Activated naive CD8-positive, alpha-beta T cell treated with anti-CD3 and anti-CD28 coated beads, Interleukin-2, amount 10 ng/mL, durations not matched to agents 7 days and 5 days (primary cell): ENCODE data around the gene ADAMTS9. TPM values are rescaled to one million over a fixed set of nuclear protein-coding genes. Genes with fewer than 3 reads are reported as not detected.

Experiments used
- ATAC-seq: fragments of 150-1000 bp; cut with Tn5 transposase; one replicate; pipeline ENCODE4 v1.10.0; 2021; ENCODE audit warnings: low read depth, moderate library complexity
- POLR2A ChIA-PET: fragments of 350-600 bp; sonication (Branson Sonifier 250); formaldehyde crosslinking; loops from one replicate; lab custom pipeline; 2021; ENCODE audit warnings: antibody characterized with exemption; lab: Charles Lee
- DNase-seq: peaks from one replicate; pipeline ENCODE4 v3.0.0; 2021
- H3K27ac Mint-ChIP-seq: one replicate; pipeline ENCODE4 v1.8.0; 2022; ENCODE audit warnings: mild to moderate bottlenecking, mixed read lengths
- H3K27me3 Mint-ChIP-seq: one replicate; pipeline ENCODE4 v1.8.0; 2022; ENCODE audit warnings: mild to moderate bottlenecking, moderate library complexity, mixed read lengths
- H3K36me3 Mint-ChIP-seq: one replicate; pipeline ENCODE4 v1.8.0; 2021; ENCODE audit warnings: mild to moderate bottlenecking, mixed read lengths
- H3K4me1 Mint-ChIP-seq: one replicate; pipeline ENCODE4 v1.8.0; 2021; ENCODE audit warnings: mixed read lengths
- H3K4me3 Mint-ChIP-seq: one replicate; pipeline ENCODE4 v1.8.0; 2022; ENCODE audit warnings: mild to moderate bottlenecking, moderate library complexity, mixed read lengths
- H3K9me3 Mint-ChIP-seq: one replicate; pipeline ENCODE4 v1.8.0; 2021; ENCODE audit warnings: mixed read lengths
- total RNA-seq, 2 experiments: library from RNA; stranded (reverse); gene quantifications; one replicate each; pipeline ENCODE4 v1.2.3, GENCODE V29; 2021

The ADAMTS9 gene
- total RNA-seq, 2 experiments from 2014 or later, result not detected

- Mint-ChIP-seq H3K27ac (no peak overlapping the region), H3K9me3 (no peaks in the 10 kb centered on the region), H3K27me3 (peaks cover 21% of the 10 kb centered on the region), H3K4me1 (no peaks in the 10 kb centered on the region), H3K36me3 (no peaks in the 10 kb centered on the region), H3K4me3 (no peak overlapping the region)
- POLR2A ChIA-PET, result no interaction called here
- ATAC-seq, result no peak
- DNase-seq, result no peak
These were observed 190.9 kb downstream of the ADAMTS9 start for GRCh38 chr3:64496786-64497490.

GRCh38 chr3:64495781-64496334, 191.9 kb downstream of the ADAMTS9 start:
- Mint-ChIP-seq H3K4me3 (no peak overlapping the region), H3K36me3 (no peaks in the 10 kb centered on the region), H3K9me3 (no peaks in the 10 kb centered on the region), H3K27me3 (peaks cover 29% of the 10 kb centered on the region), H3K27ac (no peak overlapping the region), H3K4me1 (no peaks in the 10 kb centered on the region)
- no peak for ATAC-seq
- POLR2A ChIA-PET, result no interaction called here
- DNase-seq, result no peak

DNA sequence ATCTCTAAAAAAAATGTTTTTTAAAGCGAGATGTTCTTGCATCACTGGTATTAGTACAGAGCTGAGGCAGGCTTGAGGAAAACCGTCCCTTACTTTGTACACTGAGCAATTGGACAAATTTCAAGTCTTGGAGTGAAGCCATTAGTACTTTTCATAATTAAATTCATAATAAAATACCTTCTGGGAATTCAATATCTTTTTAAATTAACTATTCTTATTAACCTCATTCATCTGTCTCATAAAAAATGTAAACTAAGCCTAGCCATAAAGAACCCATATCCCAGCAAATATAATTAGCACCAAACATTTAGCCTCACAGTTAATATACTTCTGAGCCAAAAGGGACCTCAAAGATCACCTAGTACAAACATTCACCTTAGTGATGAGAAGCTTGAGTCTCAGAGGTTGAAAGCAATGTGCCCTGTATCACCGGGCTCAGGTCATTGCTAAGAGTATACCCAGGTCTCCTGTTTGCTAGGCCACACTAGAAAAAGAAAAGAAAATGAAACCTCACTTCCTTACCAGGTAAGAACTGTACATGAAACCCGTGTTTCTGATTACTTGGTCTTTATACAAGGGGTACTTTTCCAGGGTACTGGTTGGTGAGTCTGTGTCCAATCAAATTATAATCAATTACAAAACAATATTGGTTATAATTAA, 192.5 kb downstream of the ADAMTS9 start:
- ATAC-seq, result no peak
- peaks cover 35% of the 10 kb centered on the region for H3K27me3 Mint-ChIP-seq
- POLR2A ChIA-PET, result no interaction called here
- H3K9me3 Mint-ChIP-seq, result no peaks in the 10 kb centered on the region
- no peak overlapping the region for H3K4me3 Mint-ChIP-seq
- no peak overlapping the region for H3K27ac Mint-ChIP-seq
- DNase-seq, result no peak
- H3K4me1 Mint-ChIP-seq, result no peaks in the 10 kb centered on the region
- H3K36me3 Mint-ChIP-seq, result no peaks in the 10 kb centered on the region

DNA sequence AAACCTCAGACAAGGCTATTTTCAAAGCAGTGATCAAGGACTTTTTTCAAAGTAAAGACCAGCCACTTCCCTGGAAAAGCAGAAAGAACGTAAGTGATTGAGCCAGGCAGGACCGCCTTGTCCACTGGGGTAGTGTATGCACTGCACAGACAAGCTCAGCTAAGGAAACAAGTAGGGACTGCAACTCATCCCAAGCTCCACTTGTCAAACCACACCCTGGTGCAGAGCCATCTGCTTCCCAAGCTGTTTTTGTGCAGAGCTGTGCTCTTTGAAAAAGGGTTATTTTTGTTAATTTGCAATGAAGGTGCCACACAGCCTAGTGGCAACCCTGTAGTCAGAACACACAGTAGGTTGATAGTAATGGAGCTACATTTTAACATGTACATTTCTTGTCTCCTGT, 193.3 kb downstream of the ADAMTS9 start:
- POLR2A ChIA-PET, result no interaction called here
- DNase-seq (no peak), ATAC-seq (no peak)
- no peak overlapping the region for H3K4me3 Mint-ChIP-seq
- H3K4me1 Mint-ChIP-seq, result no peaks in the 10 kb centered on the region
- H3K9me3 Mint-ChIP-seq, result no peaks in the 10 kb centered on the region
- no peaks in the 10 kb centered on the region for H3K36me3 Mint-ChIP-seq
- H3K27ac Mint-ChIP-seq, result no peak overlapping the region
- peaks cover 38% of the 10 kb centered on the region for H3K27me3 Mint-ChIP-seq

- ATAC-seq (no peak), DNase-seq (no peak)
- H3K4me1 Mint-ChIP-seq, result peaks cover 2% of the 10 kb centered on the region
- peaks cover 42% of the 10 kb centered on the region for H3K27me3 Mint-ChIP-seq
- POLR2A ChIA-PET, result no interaction called here
- H3K9me3 Mint-ChIP-seq, result no peaks in the 10 kb centered on the region
- H3K27ac Mint-ChIP-seq, result no peak overlapping the region
- no peak overlapping the region for H3K4me3 Mint-ChIP-seq
- H3K36me3 Mint-ChIP-seq, result no peaks in the 10 kb centered on the region
These were observed 194.7 kb downstream of the ADAMTS9 start for GRCh38 chr3:64493149-64493548.

DNA sequence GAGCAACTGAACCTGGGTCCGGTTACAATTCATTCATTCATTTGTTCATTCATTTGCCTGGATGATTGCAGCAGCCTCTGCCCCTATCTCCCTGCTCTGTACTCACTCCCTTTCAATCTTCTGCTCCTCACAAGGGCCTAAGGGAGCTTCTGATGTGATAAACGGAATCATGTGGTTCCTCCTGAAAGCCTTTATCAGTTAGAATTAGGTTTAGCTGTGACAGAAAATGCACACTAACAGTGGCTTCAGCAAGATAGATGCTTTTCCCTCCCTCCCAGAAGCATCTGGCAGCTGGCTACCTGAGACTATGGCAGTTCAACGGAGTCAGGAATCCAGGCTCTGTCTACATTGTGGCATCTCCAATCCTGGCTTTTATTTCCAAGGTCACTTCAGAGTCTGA, 196.0 kb downstream of the ADAMTS9 start:
- peaks cover 3% of the 10 kb centered on the region for H3K4me1 Mint-ChIP-seq
- no peak for DNase-seq
- peaks cover 48% of the 10 kb centered on the region for H3K27me3 Mint-ChIP-seq
- POLR2A ChIA-PET, result no interaction called here
- no peak for ATAC-seq
- H3K36me3 Mint-ChIP-seq, result no peaks in the 10 kb centered on the region
- no peak overlapping the region for H3K27ac Mint-ChIP-seq
- H3K4me3 Mint-ChIP-seq, result no peak overlapping the region
- no peaks in the 10 kb centered on the region for H3K9me3 Mint-ChIP-seq

DNA sequence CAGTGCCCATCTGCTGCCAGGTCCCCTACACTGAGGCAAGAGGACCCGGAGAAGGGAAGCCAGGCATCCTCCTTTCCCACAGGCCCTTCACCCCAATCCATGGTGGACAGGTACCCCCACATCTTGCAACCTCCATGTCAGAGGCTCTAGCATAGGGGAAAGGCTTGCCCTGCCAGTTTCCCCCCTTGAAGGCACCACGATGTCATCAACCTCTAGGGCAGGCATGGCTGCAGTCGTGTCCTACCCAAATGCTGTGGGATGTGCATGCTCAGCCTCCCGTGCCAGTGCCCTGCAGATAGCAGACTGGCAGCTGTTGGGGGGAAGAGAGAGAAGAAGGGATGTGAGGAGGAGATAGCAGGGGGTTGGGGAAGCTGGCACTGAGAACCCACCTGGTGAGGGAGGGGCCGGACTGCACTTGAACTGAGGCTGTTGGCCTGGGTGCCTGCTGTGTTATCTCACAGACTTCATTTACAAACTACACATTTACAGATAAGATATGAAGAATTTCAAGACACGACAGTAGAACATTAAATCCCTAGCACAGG, 197.5 kb downstream of the ADAMTS9 start:
- DNase-seq (no peak), ATAC-seq (no peak)
- H3K4me1 Mint-ChIP-seq, result peaks cover 3% of the 10 kb centered on the region
- peaks cover 48% of the 10 kb centered on the region for H3K27me3 Mint-ChIP-seq
- no peaks in the 10 kb centered on the region for H3K36me3 Mint-ChIP-seq
- POLR2A ChIA-PET, result interaction anchor here (0.6 kb wide), 1 partner anchor 1206 kb away, joined by 7 read pairs; no protein-coding TSS in a partner anchor
- H3K9me3 Mint-ChIP-seq, result no peaks in the 10 kb centered on the region
- H3K4me3 Mint-ChIP-seq, result no peak overlapping the region
- no peak overlapping the region for H3K27ac Mint-ChIP-seq

GRCh38 chr3:64489361-64490044, 198.3 kb downstream of the ADAMTS9 start:
- Mint-ChIP-seq H3K9me3 (no peaks in the 10 kb centered on the region), H3K4me1 (peaks cover 3% of the 10 kb centered on the region), H3K36me3 (no peaks in the 10 kb centered on the region), H3K27ac (no peak overlapping the region), H3K27me3 (peaks cover 48% of the 10 kb centered on the region), H3K4me3 (no peak overlapping the region)
- POLR2A ChIA-PET, result interaction anchor here (0.6 kb wide), 1 partner anchor 1206 kb away, joined by 7 read pairs; no protein-coding TSS in a partner anchor
- ATAC-seq (no peak), DNase-seq (no peak)

GRCh38 chr3:64488939-64489338, 198.9 kb downstream of the ADAMTS9 start:
- no peak for DNase-seq
- H3K4me1 Mint-ChIP-seq, result peaks cover 6% of the 10 kb centered on the region
- no peaks in the 10 kb centered on the region for H3K36me3 Mint-ChIP-seq
- H3K27ac Mint-ChIP-seq, result no peak overlapping the region
- ATAC-seq, result no peak
- H3K4me3 Mint-ChIP-seq, result no peak overlapping the region
- no peaks in the 10 kb centered on the region for H3K9me3 Mint-ChIP-seq
- H3K27me3 Mint-ChIP-seq, result peaks cover 43% of the 10 kb centered on the region
- POLR2A ChIA-PET, result no interaction called here

DNA sequence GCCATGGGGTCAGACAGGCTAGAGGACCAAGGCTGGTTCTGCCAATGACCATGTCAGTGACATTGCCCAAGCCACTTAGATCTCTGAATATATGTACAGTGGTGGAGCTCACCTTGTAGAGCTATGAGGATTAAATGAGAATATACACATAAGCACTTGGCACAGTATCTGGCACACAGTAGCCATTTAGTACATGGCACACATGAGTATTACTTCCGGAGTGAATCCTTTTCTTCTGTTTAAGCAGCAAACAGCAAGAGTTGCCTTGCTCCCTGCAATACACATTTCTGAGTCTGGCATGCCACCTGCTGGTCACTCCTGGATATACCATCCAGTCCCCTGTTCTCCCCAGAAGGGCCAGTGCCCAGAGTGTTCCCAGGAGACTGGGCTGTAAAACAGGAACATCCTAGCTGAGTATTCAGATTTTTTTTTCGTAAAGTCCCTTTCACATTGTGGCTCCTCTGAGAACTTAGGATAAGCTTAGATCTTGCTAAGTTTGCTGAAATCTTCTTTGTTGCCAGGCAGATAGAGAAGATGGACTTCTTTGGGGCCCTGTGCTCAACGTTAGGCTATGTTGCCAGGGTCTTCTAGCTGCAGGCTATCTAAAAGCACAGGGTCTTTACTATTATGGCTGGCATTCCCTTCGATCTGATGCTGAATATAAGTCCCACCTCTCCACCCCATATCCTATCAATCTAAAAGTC, 203.4 kb downstream of the ADAMTS9 start:
- DNase-seq, result peak; percentile 65
- Mint-ChIP-seq H3K36me3 (no peaks in the 10 kb centered on the region), H3K27me3 (peaks cover 14% of the 10 kb centered on the region), H3K4me1 (peaks cover 6% of the 10 kb centered on the region), H3K27ac (no peak overlapping the region), H3K4me3 (no peak overlapping the region), H3K9me3 (no peaks in the 10 kb centered on the region)
- ATAC-seq, result peak; percentile 93
- POLR2A ChIA-PET, result interaction anchor here (0.6 kb wide), 1 partner anchor 453 kb away, joined by 3 read pairs; no protein-coding TSS in a partner anchor

GRCh38 chr3:64483467-64483866, 204.3 kb downstream of the ADAMTS9 start:
- Mint-ChIP-seq H3K27ac (no peak overlapping the region), H3K4me1 (peaks cover 4% of the 10 kb centered on the region), H3K4me3 (no peak overlapping the region), H3K9me3 (no peaks in the 10 kb centered on the region), H3K36me3 (no peaks in the 10 kb centered on the region), H3K27me3 (peaks cover 10% of the 10 kb centered on the region)
- ATAC-seq, result no peak
- POLR2A ChIA-PET, result no interaction called here
- no peak for DNase-seq

GRCh38 chr3:64475037-64475436, 212.8 kb downstream of the ADAMTS9 start:
- Mint-ChIP-seq H3K4me3 (no peak overlapping the region), H3K27ac (no peak overlapping the region), H3K4me1 (no peaks in the 10 kb centered on the region), H3K36me3 (no peaks in the 10 kb centered on the region), H3K9me3 (peaks cover 1% of the 10 kb centered on the region), H3K27me3 (peaks cover 4% of the 10 kb centered on the region)
- POLR2A ChIA-PET, result no interaction called here
- DNase-seq (no peak), ATAC-seq (no peak)

DNA sequence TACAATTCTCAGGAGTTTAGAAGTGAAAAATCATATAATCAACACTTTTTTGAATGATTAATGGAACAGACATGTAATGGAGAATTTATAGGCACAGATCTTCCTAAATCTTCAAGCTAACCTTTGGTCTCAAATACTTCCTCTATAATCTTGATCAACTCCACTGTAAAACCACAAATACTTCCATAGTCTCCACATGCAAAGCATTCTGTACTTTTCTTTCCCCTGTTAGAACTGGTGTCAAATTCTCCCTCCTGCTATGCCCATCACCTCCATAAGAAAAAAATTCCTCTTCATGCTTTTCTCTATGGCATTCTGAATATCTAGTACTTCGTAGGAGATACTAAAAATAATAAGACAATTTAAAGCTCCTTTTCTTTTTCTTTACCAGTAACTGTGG, 214.3 kb downstream of the ADAMTS9 start:
- POLR2A ChIA-PET, result no interaction called here
- DNase-seq (no peak), ATAC-seq (no peak)
- Mint-ChIP-seq H3K27me3 (peaks cover 7% of the 10 kb centered on the region), H3K4me1 (no peaks in the 10 kb centered on the region), H3K36me3 (no peaks in the 10 kb centered on the region), H3K9me3 (peaks cover 1% of the 10 kb centered on the region), H3K27ac (no peak overlapping the region), H3K4me3 (no peak overlapping the region)
